ENCODE measurements around the gene DNAAF9.

DNAAF9 gene

GRCh38 chr20:3409417-3409816 lies 1.9 kb upstream of the DNAAF9 start:
- DNase-seq: no peak

- peak; percentile 30 for DNase-seq
Measured at GRCh38 chr20:3407771-3408637, 535 bp upstream of the DNAAF9 start.

GRCh38 chr20:3406481-3407039 lies 909 bp downstream of the DNAAF9 start:
- DNase-seq: peak; percentile 12

GRCh38 chr20:3405696-3406358 lies 1.6 kb downstream of the DNAAF9 start:
- no peak for DNase-seq

- DNase-seq: no peak
Measured at GRCh38 chr20:3405139-3405538, 2.3 kb downstream of the DNAAF9 start.

GRCh38 chr20:3404402-3404801 lies 3.1 kb downstream of the DNAAF9 start:
- DNase-seq: no peak

GRCh38 chr20:3403741-3404140 lies 3.7 kb downstream of the DNAAF9 start:
- DNase-seq: no peak

- DNase-seq: no peak
Measured at GRCh38 chr20:3402453-3402852, 5.0 kb downstream of the DNAAF9 start.

GRCh38 chr20:3400260-3401155 lies 7.0 kb downstream of the DNAAF9 start:
- no peak for DNase-seq

- no peak for DNase-seq
Measured at GRCh38 chr20:3398681-3399252, 8.7 kb downstream of the DNAAF9 start.

GRCh38 chr20:3396492-3396891 lies 11.0 kb downstream of the DNAAF9 start:
- DNase-seq: no peak

GRCh38 chr20:3392756-3393155 lies 14.7 kb downstream of the DNAAF9 start:
- DNase-seq: no peak

GRCh38 chr20:3390759-3391425 lies 16.6 kb downstream of the DNAAF9 start:
- DNase-seq: no peak

GRCh38 chr20:3383878-3384495 lies 23.5 kb downstream of the DNAAF9 start:
- DNase-seq: no peak

GRCh38 chr20:3382836-3383235 lies 24.6 kb downstream of the DNAAF9 start:
- no peak for DNase-seq

- no peak for DNase-seq
Measured at GRCh38 chr20:3380228-3381070, 27.0 kb downstream of the DNAAF9 start.

GRCh38 chr20:3378138-3378537 lies 29.3 kb downstream of the DNAAF9 start:
- DNase-seq: no peak

- no peak for DNase-seq
Measured at GRCh38 chr20:3377644-3378043, 29.8 kb downstream of the DNAAF9 start.

- DNase-seq: no peak
Measured at GRCh38 chr20:3374296-3374695, 33.2 kb downstream of the DNAAF9 start.

GRCh38 chr20:3371754-3372153 lies 35.7 kb downstream of the DNAAF9 start:
- no peak for DNase-seq

GRCh38 chr20:3367089-3367488 lies 40.4 kb downstream of the DNAAF9 start:
- no peak for DNase-seq

All from COR-L47 (cell line).